Gastrocnemius medialis (tissue), 4 donors: ENCODE data around the gene OSBP2. TPM values are rescaled to one million over a fixed set of nuclear protein-coding genes. Genes with fewer than 3 reads are reported as not detected.

Experiments
- ATAC-seq, 2 donors: fragments of 150-250 bp; one replicate each; pipeline ENCODE4 v1.9.1; 2016
- DNase-seq, 2 donors: peaks; one replicate each; pipeline ENCODE4 v3.0.0-alpha.2; 2019
- H3K27ac ChIP-seq, 4 donors: fragments of 200-600 bp; sonication (generic); 1 replicate in 1 of 4; 2 replicates in 3 of 4; pipeline ENCODE4 v1.5.1; 2016 to 2018; ENCODE audit warnings: mild to moderate bottlenecking in 2 of 4, moderate library complexity in 1 of 4
- H3K27me3 ChIP-seq, 3 donors: fragments of 200-600 bp; sonication (generic) in 2 of 3; 1 replicate in 1 of 3; 2 replicates in 2 of 3; pipeline versions ENCODE4 v1.5.1 to v1.6.0; 2016 to 2019; ENCODE audit warnings: mild to moderate bottlenecking in 1 of 3, moderate library complexity in 1 of 3
- H3K36me3 ChIP-seq, 2 donors: fragments of 200-600 bp; sonication (generic) in 1 of 2; one replicate each; pipeline ENCODE4 v1.5.1; 2017 to 2018
- H3K4me1 ChIP-seq, 2 donors: fragments of 200-600 bp; sonication (generic) in 1 of 2; one replicate each; pipeline ENCODE4 v1.5.1; 2016 to 2017; ENCODE audit warnings: mild to moderate bottlenecking in 2 of 2
- H3K4me3 ChIP-seq, 4 donors: fragments of 200-600 bp; sonication (generic) in 3 of 4; 1 replicate in 1 of 4; 2 replicates in 3 of 4; pipeline ENCODE4 v1.5.1; 2016 to 2019; ENCODE audit warnings: mild to moderate bottlenecking in 2 of 4
- H3K9me3 ChIP-seq, 3 donors: fragments of 200-600 bp; sonication (generic) in 2 of 3; 1 replicate in 1 of 3; 2 replicates in 2 of 3; pipeline ENCODE4 v1.5.1; 2016 to 2019
- POLR2A ChIP-seq, 2 donors: fragments of 450-650 bp; IDR thresholded peaks; one replicate each; pipeline ENCODE4 v1.6.1; 2017; ENCODE audit warnings: antibody characterized with exemption in 2 of 2, mild to moderate bottlenecking in 2 of 2, moderate library complexity in 2 of 2
- in situ Hi-C, 4 donors: fragments of 200-750 bp; cut with MboI; loops; one replicate each; pipeline versions ENCODE4 v1.15.0 to v1.8.0; 2017; ENCODE audit warnings: low sequenced_read_pairs in 4 of 4
- intact Hi-C: fragments of 100-400 bp; cut with DNase I; formaldehyde crosslinking; loops from one replicate; pipeline ENCODE4 v1.15.1; 2023; ENCODE audit warnings: low total_unique reads
- total RNA-seq, 4 donors: library from RNA; depleted of rRNA; stranded (reverse); fragments of >200 nt; gene quantifications; one replicate each; pipeline versions ENCODE4 v1.1.0 to v1.2.3, GENCODE V29; 2016
- TF ChIP-seq, protein P1 (sequence below), 5 experiments: fragments of 450-650 bp in 3 of 5; fragments of 200-600 bp in 2 of 5; sonication (generic) in 2 of 5; IDR thresholded peaks in 4 of 5; conservative IDR thresholded peaks in 1 of 5; 1 replicate in 4 of 5; 2 replicates in 1 of 5; pipeline ENCODE4 v1.5.1; 2016 to 2019; ENCODE audit warnings: antibody characterized with exemption in 5 of 5, mild to moderate bottlenecking in 3 of 5, moderate library complexity in 3 of 5

OSBP2 gene
- total RNA-seq, 4 donors from 2014 or later, result 2.8 to 4.3 (median 3.0) TPM

DNA sequence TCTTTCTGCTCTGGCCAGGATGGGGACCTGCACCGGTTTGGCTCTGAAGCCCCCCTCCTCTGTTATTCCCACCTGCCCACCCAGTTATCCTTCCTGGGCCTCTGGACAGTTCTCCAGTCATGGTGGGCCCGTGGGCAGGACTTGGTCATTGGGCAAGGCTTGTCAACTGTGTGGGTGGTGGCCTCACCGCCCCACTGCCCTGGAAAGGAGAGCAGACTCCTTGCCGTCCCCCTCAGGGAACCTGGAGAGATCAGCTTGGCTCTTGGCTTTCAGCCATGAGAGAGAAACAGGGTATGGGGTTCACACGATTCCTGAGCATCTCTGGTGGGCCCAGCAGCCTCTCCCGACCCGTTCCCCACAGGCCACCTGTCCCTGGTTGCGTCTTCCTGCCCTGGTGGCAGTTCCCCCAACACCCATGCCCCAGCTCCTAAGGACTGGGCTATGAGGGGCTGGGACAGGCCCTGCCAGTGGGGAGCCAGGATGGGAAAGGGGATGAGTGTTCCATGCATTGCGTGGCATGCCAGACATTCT is 181.6 kb downstream of the OSBP2 start:
- H3K9me3 ChIP-seq, result no peaks in the 10 kb centered on the region
- in situ Hi-C loops, result no loop called here

DNA sequence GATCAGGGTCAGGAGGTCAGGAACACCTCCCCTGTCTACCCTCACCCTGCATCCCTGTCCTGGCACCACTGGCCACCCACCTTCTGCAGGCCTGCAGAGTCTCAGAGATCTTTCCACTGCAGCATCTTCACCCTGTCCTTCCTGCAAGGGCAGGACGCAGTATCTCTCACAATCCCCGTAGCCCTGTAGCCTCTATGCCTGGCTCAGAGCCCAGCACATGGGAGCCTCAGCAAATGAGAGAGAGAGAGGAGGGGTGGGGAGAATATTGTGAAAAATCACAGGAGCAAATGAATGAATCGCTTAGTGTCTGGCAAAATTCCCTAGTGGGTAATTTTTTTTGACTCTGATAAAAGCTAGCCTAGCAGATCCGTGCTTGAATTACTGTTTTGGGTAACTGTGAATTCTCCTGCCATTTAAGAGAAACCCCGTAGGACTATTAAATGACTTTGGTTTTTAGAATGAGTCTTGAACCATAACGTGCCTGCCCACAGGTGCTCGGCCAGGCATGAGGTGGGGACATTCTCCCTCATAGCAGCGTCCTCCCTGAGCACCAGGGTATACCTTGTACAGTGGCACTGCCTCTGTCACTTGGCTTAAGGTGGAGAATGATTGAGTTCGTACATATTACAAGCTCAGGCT is 182.4 kb downstream of the OSBP2 start:
- Histone ChIP-seq H3K27me3 (no peaks in the 10 kb centered on the region), H3K9me3 (no peaks in the 10 kb centered on the region), H3K36me3 (no peaks in the 10 kb centered on the region), H3K27ac (no peak overlapping the region), H3K4me1 (peaks cover 15 to 17% of the 10 kb centered on the region in 2 donors), H3K4me3 (no peak overlapping the region)
- DNase-seq (peak in 1 of 2 donors; percentile 3), ATAC-seq (no peak)
- intact Hi-C loops, result no loop called here
- in situ Hi-C loops, result no loop called here
- TF ChIP-seq POLR2A (IDR thresholded peaks at IDR 0.05), result no peak
- TF ChIP-seq, protein P1, sequence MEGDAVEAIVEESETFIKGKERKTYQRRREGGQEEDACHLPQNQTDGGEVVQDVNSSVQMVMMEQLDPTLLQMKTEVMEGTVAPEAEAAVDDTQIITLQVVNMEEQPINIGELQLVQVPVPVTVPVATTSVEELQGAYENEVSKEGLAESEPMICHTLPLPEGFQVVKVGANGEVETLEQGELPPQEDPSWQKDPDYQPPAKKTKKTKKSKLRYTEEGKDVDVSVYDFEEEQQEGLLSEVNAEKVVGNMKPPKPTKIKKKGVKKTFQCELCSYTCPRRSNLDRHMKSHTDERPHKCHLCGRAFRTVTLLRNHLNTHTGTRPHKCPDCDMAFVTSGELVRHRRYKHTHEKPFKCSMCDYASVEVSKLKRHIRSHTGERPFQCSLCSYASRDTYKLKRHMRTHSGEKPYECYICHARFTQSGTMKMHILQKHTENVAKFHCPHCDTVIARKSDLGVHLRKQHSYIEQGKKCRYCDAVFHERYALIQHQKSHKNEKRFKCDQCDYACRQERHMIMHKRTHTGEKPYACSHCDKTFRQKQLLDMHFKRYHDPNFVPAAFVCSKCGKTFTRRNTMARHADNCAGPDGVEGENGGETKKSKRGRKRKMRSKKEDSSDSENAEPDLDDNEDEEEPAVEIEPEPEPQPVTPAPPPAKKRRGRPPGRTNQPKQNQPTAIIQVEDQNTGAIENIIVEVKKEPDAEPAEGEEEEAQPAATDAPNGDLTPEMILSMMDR (IDR thresholded peaks at IDR 0.05 in 4 of 5, conservative IDR thresholded peaks at IDR 0.05 in 1 of 5), result no peak

More for the DNA sequence above, 181.6 kb downstream of the OSBP2 start:
- TF ChIP-seq, protein P1 (IDR thresholded peaks at IDR 0.05 in 4 of 5, conservative IDR thresholded peaks at IDR 0.05 in 1 of 5), result no peak
- no peak for TF ChIP-seq POLR2A (IDR thresholded peaks at IDR 0.05)
- H3K27me3 ChIP-seq, result no peaks in the 10 kb centered on the region
- DNase-seq (no peak), ATAC-seq (no peak)
- H3K27ac ChIP-seq, result peak overlapping the region; percentile 48 to 72 (median 62)
- intact Hi-C loops, result no loop called here
- H3K4me1 ChIP-seq, result peaks cover 15 to 17% of the 10 kb centered on the region in 2 donors
- no peak overlapping the region for H3K4me3 ChIP-seq
- no peaks in the 10 kb centered on the region for H3K36me3 ChIP-seq

DNA sequence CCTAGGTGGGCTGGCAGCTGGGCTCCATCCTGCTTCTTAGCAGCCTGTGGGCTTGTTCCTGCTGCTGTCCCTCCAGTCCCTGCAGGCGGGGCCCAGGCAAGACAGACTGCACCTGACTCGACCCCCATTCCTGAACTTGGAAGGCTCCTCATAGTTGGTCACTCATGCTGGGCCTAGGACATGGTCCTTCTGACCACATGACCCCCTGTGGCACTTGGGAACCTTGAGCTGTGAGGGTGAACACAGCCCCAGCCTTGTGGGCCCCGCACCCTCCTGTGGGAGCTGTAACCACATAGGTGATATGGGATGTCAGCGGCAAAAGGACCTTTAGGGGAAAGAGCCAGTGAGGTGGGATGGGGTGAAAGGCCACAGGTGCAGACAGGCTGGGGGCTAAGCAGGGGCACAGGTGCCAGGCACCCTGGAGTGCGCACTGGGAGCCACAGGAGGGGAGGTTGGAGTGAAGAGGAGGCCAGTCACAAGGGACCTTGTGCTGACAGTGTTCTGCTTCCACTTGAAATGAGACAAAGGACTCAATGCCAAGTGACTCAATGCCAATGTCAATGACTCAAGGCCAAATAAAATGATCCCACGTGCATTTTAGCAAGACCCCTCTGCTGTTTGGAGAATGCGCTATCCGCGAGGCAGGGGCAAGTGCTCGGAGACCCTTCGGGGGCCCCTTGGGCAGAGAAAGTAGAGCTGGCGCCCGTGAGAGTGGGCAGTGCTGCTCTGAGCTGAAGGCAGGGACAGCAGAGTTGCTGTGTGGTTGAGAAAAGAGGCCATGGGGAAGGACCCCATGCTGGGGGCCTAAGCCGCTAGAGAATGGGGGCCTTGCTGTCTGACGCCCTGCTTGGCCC is 183.2 kb downstream of the OSBP2 start:
- Histone ChIP-seq H3K4me3 (no peak overlapping the region), H3K4me1 (peaks cover 15 to 17% of the 10 kb centered on the region in 2 donors), H3K27me3 (no peaks in the 10 kb centered on the region), H3K9me3 (no peaks in the 10 kb centered on the region), H3K27ac (no peak overlapping the region), H3K36me3 (no peaks in the 10 kb centered on the region)
- in situ Hi-C loops, result no loop called here
- DNase-seq, result no peak
- no peak for ATAC-seq
- intact Hi-C loops, result no loop called here
- TF ChIP-seq POLR2A (IDR thresholded peaks at IDR 0.05), result no peak
- TF ChIP-seq, protein P1 (IDR thresholded peaks at IDR 0.05 in 4 of 5, conservative IDR thresholded peaks at IDR 0.05 in 1 of 5), result no peak

DNA sequence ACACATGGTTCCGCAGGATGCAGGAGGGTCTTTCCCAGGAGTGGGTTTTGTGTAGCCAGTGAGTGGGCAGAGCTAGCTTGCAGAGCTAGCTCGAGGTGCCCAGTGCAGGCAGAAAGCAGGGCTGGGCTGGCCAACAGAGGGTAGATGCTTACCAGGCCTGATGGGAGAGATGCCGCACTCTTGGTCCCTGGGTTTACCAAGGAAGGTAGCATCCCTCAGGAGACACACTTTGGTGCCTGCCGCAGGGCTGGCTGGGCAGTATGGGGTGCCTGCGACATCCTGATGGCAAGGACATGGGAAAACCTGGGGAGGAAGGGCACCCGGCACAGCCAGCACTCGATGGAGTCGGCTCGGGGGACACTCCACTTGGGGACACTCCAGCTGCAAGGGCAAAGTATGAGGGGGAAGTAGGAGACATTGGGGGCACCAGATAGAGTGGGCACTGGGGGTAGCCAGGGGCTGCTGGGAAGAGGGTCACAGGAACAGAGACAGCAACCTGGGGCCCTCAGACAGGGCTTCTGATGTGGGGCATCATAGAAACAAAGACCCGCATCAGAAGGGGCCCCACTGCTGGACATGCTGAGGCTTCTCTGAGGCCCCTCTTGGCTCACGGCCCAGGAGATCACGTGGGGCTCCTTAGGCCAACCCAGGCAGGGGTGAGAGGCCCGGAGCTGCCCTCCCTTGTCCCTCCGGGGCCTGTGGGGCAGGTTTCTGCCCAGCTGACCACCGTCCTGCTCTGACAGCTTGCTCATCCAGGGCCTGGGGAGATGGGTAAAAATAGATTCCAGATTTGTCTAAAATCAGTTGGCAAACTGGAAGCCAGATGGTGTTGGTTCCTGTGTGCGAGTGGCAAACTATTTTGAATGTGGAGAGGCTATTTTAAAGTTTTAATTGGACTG is 184.1 kb downstream of the OSBP2 start:
- DNase-seq, result no peak
- H3K4me1 ChIP-seq, result peaks cover 15 to 17% of the 10 kb centered on the region in 2 donors
- in situ Hi-C loops (no loop called here), intact Hi-C loops (no loop called here)
- H3K27ac ChIP-seq, result no peak overlapping the region
- H3K36me3 ChIP-seq, result no peaks in the 10 kb centered on the region
- H3K4me3 ChIP-seq, result no peak overlapping the region
- no peak for ATAC-seq
- no peaks in the 10 kb centered on the region for H3K27me3 ChIP-seq
- H3K9me3 ChIP-seq, result no peaks in the 10 kb centered on the region
- TF ChIP-seq POLR2A (IDR thresholded peaks at IDR 0.05), result no peak
- TF ChIP-seq, protein P1 (IDR thresholded peaks at IDR 0.05 in 4 of 5, conservative IDR thresholded peaks at IDR 0.05 in 1 of 5), result no peak
